Colonic mucosa (tissue), 4 donors: ENCODE measurements around the gene BTRC. TPM values are rescaled to one million over a fixed set of nuclear protein-coding genes. Genes with fewer than 3 reads are reported as not detected.
A peak's percentile ranks its signal among the peaks of the same experiment; 100 is the strongest.

Experiments used
- DNase-seq: peaks from one replicate; pipeline ENCODE4 v3.0.0-alpha.2; 2020
- H3K27ac ChIP-seq: fragments of 200-600 bp; one replicate; pipeline ENCODE4 v1.8.0; 2021
- H3K27me3 ChIP-seq: fragments of 200-600 bp; one replicate; pipeline ENCODE4 v1.8.0; 2021
- H3K36me3 ChIP-seq: fragments of 200-600 bp; one replicate; pipeline ENCODE4 v1.8.0; 2021
- H3K4me1 ChIP-seq: fragments of 200-600 bp; one replicate; pipeline ENCODE4 v1.8.0; 2021; ENCODE audit warnings: mild to moderate bottlenecking
- H3K4me3 ChIP-seq: fragments of 200-600 bp; one replicate; pipeline ENCODE4 v1.8.0; 2021
- H3K9ac ChIP-seq, 2 donors: one replicate each; pipeline ENCODE4 v1.7.0; 2013; ENCODE audit warnings: control low read depth in 2 of 2, low read depth in 2 of 2, low read length in 2 of 2
- H3K9me3 ChIP-seq: fragments of 200-600 bp; one replicate; pipeline ENCODE4 v1.8.0; 2021
- CTCF ChIP-seq: fragments of 200-600 bp; IDR thresholded peaks from one replicate; pipeline ENCODE4 v1.8.0; 2022; ENCODE audit warnings: antibody characterized with exemption, mild to moderate bottlenecking
- intact Hi-C: fragments of 100-400 bp; cut with DNase I; formaldehyde crosslinking; loops from one replicate; pipeline ENCODE4 v1.14.1; 2022
- microRNA-seq: library from miRNA; unstranded; fragments of <30 nt; microRNA quantifications from one replicate; pipeline ENCODE4, GENCODE V29; 2019
- total RNA-seq, 2 donors: library from RNA; stranded (reverse); fragmentation: NEBNext Ultra II Directional in 1 of 2; extraction: Animal tissue kit (Norgen Biotek cat#: 25700) in 1 of 2; gene quantifications; one replicate each; pipeline ENCODE4 v1.2.1, GENCODE V29; 2021
- donor health status: healthy.
- donor health status: DM: no; HTN: no; CAD: no.
- donor health status: DM: no; HTN: no; CAD: no.

BTRC gene
- total RNA-seq, 2 donors from 2014 or later, result 9.9 to 10.5 TPM

GRCh38 chr10:101595591-101596433, 241.8 kb downstream of the BTRC start:
- intact Hi-C loops, result no loop called here
- Histone ChIP-seq H3K36me3 (no peaks in the 10 kb centered on the region), H3K4me3 (no peak overlapping the region), H3K9ac (no peak overlapping the region), H3K27me3 (no peaks in the 10 kb centered on the region), H3K9me3 (no peaks in the 10 kb centered on the region), H3K27ac (no peak overlapping the region), H3K4me1 (no peaks in the 10 kb centered on the region)
- DNase-seq, result no peak
- no peak for TF ChIP-seq CTCF

GRCh38 chr10:101597091-101597900, 243.3 kb downstream of the BTRC start:
- TF ChIP-seq CTCF, result no peak
- intact Hi-C loops, result no loop called here
- H3K4me3 ChIP-seq, result no peak overlapping the region
- no peak for DNase-seq
- no peaks in the 10 kb centered on the region for H3K4me1 ChIP-seq
- H3K9ac ChIP-seq, result no peak overlapping the region
- no peaks in the 10 kb centered on the region for H3K27me3 ChIP-seq
- H3K9me3 ChIP-seq, result no peaks in the 10 kb centered on the region
- no peaks in the 10 kb centered on the region for H3K36me3 ChIP-seq
- no peak overlapping the region for H3K27ac ChIP-seq

- TF ChIP-seq CTCF, result no peak
- Histone ChIP-seq H3K9ac (no peak overlapping the region), H3K4me3 (no peak overlapping the region), H3K4me1 (no peaks in the 10 kb centered on the region), H3K9me3 (no peaks in the 10 kb centered on the region), H3K27me3 (no peaks in the 10 kb centered on the region), H3K27ac (no peak overlapping the region), H3K36me3 (no peaks in the 10 kb centered on the region)
- intact Hi-C loops, result loop anchor here (5.0 kb wide), 1 partner anchor 181 kb away; the partner anchor contains the start of gene NPM3
- no peak for DNase-seq
Measured at GRCh38 chr10:101601541-101601940, 247.6 kb downstream of the BTRC start.

- no peak overlapping the region for H3K4me3 ChIP-seq
- no peaks in the 10 kb centered on the region for H3K36me3 ChIP-seq
- no peak overlapping the region for H3K9ac ChIP-seq
- intact Hi-C loops, result loop anchor here (5.0 kb wide), 1 partner anchor 179 kb away; the partner anchor contains the start of gene NPM3
- H3K27ac ChIP-seq, result no peak overlapping the region
- no peaks in the 10 kb centered on the region for H3K27me3 ChIP-seq
- peak; percentile 69 for DNase-seq
- H3K9me3 ChIP-seq, result no peaks in the 10 kb centered on the region
- peak; percentile 84 for TF ChIP-seq CTCF
- H3K4me1 ChIP-seq, result no peaks in the 10 kb centered on the region
Measured at GRCh38 chr10:101602761-101603398, 248.9 kb downstream of the BTRC start.

Small RNA genes within 50 kb of the gene (microRNA-seq; reads per million reads assigned to microRNA genes)
- not detected for gene MIR3158-1
- gene MIR3158-2, result not detected

Other genes with a start within 250 kb of the BTRC start
- gene TLX1, start 222.9 kb upstream of the BTRC start, total RNA-seq, result under 1 TPM; 0.21 to 0.52 TPM
- gene LBX1, start 124.7 kb upstream of the BTRC start, total RNA-seq, result not detected
- gene POLL, start 234.1 kb downstream of the BTRC start, total RNA-seq, result 10 to 100 TPM; 23.3 to 33.9 TPM
- gene DPCD, start 234.2 kb downstream of the BTRC start, total RNA-seq, result 10 to 100 TPM; 19.2 to 19.4 TPM